Stimulated activated CD8-positive, alpha-beta memory T cell treated with anti-CD3 and anti-CD28 coated beads, Interleukin-4, amount 100 ng/mL, for 48 hours (primary cell): ENCODE results near the gene CD226.
"Not testable (repeated sequence)": the region's sequence is repeated elsewhere in the genome, so short reads cannot be mapped to it uniquely, and the experiment has no call there.

ENCODE experiments used
- DNase-seq: peaks from one replicate; pipeline ENCODE4 v3.0.0-alpha.2; 2020

CD226 gene

DNA sequence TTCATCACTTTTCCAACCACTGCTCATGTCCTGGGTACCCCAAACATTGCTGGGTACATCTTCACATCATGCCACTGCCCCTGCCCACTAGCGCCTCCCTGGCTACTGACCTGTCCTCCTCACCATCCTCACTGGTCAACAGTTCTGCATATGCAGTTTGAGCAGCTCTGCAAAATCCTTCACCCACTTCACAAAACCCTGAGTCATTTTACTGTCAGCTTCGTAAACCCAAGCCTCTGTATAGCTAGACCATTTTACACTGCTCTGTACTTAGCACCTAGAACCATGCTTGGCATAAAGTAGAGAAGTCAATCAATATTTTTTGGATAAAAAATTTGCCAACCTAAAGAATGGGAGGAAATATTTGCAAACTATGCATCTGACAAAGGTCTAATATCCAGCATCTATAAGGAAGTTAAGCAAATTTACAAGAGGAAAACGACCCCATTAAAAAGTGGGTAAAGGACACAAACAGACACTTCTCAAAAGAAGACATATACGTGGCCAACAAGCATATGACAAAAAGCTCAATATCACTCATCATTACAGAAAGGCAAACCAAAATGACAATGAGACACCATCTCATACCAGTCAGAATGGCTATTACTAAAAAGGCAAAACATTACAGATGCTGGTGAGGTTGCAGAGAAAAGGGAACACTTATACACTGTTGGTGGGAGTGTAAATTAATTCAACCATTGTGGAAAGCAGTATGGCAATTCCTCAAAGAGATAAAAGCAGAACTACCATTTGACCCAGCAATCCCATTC lies 48.3 kb downstream of the CD226 start:
- DNase-seq = not testable (repeated sequence)

DNA sequence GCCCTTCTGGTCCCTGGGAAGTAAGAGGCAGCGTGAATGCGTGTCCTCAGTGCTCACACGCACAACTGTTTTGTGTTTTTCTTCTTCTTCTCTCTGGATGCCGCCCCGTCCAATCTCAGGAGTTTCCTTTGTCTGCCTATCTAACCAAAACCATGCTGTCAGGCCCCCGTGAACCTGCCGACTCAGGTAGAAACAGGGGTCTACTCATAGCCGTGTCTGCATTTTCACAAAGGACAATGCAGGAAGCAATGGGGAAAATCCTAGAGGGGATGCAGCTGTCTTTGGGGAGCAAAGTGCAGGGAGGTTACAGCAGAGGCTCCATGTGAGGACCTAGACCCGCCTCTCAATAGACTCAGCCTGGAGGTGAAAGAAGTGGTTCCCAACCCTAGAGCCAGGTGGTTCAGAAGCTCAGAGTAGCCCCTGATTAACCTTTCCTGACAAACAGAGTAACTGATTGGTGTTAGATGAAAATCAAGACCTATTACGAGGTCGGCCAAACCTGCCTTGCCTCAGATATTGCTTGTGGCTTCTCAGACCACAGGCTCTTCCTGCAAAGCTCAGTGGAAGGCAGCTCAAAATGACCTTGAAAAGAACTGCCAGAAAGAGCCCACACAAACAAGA lies 49.3 kb downstream of the CD226 start:
- peak; percentile 53 for DNase-seq

DNA sequence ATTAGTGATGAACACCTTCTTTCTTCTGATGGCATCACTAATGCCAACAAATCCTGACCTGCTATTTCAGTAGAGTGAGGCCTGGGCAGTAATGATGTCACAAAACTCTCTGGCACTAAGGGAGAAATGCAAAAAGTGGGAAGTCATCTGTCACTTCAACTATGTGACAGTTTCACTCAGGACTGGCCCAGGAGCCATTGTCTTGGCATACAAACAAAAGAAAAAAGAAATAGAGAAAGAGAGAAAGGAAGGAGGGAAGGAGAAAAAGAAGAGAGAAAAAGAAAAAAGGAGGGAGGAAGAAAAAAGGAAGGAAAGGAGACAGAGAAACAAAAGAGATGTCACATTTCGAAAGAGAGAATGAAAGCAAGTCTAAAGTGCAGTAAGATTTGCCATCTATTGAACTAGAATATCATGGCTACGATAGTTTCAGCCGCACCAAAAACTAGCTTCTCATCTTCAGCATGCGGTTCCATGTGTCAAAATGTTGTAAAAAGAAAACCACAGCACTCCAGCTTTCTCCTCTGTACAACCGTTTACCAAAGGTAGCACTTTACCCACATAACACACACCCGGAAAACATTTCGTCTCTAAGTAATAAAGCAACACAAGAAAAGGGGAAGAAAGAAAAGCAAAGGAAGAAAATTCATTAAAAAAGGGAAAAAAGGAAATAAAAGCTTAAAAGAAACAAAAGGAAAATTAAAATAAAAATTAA lies 50.1 kb downstream of the CD226 start:
- no peak for DNase-seq

DNA sequence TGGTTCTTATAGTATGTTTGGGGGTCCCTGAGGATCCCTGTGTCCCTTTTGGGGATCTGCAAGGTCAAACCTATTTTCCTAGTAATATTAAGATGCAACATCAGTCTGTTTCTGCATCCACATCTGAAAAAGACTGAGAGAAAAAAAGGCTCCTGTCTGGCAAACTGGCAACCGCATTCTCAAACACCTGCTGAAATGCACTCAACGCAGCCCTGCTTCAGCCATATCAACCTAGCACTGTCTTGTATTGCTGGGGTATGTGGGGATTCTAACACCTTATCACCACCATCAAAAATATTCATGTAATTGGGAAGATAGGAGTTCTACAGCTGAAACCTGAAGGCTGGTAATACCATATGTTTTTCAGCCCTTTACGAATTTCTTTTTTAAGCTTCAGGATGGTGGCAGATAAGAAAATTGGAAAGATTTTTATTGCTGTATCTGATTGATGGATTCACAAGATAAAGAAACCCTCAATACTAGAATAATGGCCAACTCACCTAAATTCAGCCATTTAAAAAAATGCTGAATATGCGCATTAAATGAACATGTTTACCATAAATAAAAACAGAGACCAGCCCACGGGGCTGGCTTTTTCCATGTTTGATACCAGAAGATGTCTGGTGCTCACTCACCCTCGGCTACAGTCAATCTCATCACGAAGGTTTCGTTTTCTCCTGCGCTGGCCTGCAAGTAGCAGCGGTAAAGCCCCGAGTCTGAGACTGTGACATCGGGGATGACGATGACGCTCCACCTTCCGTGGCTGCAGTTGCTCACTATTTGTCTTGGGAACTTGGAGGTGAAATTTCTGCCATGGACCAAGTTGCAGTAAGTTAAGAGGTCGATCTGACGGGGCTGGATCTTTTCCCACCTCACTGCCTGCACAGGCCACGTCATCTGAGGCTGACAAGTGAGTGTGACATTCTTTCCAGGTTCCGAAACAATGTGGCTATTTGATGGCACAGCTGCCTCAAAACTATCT lies 52.3 kb downstream of the CD226 start:
- no peak for DNase-seq

DNA sequence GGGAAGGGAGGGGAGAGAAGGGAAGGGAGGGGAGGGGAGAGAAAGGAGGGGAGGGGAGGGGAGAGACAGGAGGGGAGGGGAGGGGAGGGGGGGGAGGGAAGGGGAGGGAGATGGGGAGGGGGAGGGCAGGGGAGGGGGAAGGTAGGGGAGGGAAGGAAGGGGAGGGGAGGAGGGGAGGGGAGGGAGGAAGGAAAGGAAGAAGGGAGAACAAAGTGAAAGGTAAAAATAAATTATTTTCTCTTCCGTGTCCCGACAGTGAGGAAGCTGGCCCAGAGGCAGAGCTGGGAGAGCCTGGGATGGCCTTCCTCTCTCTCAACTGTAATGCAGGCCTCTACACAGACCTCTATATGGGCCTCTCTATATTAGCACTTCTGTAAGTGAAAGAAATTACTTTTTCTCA lies 53.2 kb downstream of the CD226 start:
- no peak for DNase-seq

DNA sequence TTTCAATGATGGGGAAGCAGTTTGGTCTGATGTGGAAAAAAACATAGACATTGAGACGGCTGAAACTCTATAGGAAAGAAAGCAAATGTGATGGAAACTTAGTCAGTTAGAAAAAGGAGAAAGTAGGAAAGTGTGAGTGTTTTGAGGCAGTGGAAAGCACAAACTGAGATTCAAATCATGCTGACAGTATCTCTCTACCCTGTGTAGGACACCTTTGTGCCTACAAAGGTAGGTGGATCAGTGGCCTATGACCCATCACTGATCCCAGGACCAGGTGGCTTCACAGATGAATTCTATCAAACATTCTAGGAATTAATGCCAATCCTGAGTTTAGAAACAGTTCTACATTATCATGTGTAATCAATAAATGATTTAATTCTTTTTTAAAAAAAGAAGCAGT lies 57.1 kb downstream of the CD226 start:
- DNase-seq = no peak

DNA sequence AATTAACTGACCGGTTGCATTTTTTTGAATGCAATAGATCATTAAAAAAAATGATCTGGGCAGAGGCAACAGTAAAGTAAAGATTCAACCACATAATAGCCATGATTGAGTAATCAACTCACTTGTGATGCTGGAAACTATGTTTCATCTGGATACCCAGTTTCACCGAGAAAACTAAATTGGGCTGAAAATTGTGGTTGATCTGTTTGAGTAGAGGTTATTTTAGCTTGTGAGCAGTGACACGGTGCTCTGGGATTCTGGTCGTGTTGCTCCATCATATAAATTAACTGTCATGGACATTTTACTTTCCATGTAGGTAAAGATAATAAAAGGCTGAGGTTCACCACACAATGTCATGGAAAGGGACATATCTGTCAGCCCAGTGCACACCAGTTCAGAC lies 58.7 kb downstream of the CD226 start:
- DNase-seq = no peak

DNA sequence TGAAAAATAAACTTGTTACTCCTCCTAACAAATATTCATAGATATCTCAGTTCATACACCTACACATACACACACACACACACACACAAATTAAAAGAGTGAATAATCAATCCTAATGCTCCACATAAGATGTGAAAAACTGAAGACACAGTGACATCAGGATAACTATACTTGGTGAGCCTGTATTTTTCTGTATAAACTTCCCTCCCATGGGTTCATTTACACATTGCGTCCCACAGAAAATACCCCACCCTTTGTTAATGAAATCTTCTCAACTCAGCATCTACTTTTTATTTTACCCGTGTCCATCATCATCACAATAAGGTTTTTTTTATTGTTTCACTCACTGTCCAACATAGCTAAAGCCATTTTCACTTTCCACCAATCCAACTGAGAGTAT lies 60.4 kb downstream of the CD226 start:
- no peak for DNase-seq

DNA sequence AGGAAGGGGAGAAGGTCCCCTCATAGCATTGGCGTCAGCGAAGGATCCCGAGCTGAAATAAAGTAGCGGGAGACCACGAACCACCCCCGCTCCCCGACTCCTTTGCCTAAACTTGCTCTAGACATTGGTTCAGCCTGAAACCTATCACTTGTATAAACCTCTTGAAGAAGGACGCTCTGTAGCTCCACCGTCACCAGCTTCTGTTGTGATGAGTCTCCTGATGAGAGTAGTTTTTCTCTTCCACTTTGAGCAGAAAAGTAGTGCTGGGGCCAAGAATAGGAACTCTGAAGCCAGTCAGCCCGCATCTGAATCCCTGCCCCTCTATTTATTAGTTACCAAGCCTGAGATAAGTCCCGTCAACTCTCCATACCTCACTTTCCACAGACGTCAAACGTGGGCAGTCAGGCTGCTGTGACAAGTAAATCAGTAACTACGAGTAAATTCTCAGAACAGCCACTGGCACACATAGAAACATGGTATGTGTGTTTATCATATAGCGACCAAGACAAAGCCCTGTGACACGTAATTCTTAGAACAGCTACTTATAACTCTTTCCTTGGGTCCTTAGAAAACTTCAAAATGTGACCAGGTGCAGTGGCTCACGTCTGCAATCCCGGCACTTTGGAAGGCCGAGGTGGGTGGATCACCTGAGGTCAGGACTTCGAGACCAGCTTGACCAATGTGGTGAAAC lies 61.7 kb downstream of the CD226 start:
- DNase-seq = peak; percentile 70

DNA sequence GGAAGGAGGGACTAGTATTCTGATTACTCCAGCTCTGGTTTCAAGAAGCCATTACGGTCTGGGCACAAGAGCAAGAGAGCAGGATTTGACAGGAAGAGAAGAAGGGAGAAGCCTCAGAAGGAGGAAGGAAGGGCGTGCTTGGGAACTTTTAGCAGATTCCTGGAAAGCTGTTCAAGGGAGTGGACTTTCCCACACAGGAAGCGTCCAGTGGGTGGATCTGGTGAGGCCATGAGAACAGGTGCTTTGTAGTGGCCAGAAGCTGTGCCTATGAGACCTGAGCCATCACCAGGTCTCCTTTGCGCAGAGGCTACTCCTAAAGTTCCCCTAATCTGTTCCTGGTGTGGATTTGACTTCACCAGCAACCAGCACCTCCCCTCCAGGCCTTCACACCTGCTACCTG lies 62.3 kb downstream of the CD226 start:
- no peak for DNase-seq

DNA sequence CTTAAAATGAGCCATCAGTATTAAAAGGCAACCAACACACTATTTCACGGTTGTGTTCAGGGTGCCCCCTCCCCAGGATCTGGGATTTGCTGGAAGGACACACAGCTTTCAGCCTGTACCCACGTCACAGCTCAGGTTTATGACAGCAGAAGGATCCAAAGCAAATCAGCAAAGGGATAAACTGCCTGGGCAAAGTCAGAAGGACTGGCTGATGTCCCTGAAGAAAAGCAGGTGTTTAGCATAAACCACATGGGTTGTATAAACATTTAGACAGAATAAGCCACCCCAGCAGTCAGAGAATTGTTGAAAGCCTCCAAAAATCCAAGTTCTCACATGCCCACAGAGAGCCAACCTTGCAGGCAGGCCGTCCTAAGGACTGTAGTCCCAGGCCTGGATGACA lies 63.9 kb downstream of the CD226 start:
- no peak for DNase-seq

DNA sequence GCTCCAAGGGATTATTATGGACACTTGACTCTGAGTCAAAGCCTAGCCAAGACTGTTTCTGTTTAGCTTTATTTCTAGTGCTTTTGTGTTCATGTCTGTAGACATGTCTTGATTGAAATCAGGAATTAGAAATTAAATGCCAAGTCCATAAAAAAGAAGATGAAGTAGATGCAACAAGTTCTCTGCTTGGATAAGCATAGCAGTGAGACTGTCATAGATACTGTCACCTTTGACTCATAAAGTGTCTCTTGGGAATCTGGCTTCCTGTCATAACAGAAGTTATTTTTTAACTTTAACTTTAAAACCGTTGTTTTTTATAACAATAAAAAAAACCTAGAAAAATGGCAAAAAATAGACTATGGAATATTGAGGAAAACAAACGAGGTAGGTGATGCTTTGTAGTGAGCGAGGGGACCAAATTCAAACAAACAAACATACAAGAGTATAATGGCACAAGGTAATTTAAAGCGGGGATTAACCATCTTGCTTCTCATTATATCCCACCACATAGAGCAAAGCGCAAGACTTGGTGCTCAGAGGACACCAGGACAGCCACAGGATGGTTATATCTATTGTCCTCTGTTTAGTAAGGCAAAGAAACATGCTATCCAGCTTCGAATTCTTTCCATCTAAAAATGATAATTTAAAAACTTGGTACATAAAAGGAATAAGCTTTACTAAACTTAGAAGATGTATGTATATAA lies 64.6 kb downstream of the CD226 start:
- DNase-seq = no peak

DNA sequence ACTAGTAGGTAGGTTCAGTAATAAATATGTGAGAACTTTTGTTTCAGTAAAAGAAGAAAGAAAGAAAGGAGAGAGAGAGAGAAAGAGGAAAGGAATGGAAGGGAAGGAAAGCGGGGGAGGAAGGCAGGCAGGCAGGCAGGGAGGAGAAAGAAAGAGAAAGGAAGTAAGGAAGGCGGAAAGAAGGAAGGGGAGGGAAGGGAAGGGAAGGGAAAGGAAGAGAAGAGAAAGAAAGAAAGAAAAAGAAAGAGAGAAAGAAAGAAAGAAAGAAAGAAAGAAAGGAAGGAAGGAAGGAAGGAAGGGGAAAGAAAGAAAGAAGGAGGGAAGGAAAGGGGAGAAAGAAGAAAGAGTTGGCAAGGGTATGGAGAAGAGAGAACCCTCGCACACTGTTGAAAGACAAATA lies 67.6 kb downstream of the CD226 start:
- DNase-seq = no peak

DNA sequence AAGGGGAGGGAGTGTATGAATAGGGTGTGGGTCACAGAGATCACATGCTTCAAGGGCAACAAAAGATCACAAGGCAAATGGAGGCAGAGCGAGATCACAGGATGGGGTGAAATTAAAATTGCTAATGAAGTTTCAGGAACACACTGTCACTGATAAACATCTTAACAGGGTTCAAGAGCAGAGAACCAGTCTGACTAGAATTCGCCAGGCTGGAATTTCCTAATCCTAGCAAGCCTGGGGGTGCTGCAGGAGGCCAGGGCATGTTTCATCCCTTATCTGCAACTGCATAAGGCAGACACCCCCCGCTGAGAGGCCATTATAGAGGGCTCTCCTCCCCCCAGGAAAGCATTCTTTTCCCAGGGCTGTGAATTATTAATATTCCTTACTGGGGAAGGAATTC lies 68.6 kb downstream of the CD226 start:
- not testable (repeated sequence) for DNase-seq

DNA sequence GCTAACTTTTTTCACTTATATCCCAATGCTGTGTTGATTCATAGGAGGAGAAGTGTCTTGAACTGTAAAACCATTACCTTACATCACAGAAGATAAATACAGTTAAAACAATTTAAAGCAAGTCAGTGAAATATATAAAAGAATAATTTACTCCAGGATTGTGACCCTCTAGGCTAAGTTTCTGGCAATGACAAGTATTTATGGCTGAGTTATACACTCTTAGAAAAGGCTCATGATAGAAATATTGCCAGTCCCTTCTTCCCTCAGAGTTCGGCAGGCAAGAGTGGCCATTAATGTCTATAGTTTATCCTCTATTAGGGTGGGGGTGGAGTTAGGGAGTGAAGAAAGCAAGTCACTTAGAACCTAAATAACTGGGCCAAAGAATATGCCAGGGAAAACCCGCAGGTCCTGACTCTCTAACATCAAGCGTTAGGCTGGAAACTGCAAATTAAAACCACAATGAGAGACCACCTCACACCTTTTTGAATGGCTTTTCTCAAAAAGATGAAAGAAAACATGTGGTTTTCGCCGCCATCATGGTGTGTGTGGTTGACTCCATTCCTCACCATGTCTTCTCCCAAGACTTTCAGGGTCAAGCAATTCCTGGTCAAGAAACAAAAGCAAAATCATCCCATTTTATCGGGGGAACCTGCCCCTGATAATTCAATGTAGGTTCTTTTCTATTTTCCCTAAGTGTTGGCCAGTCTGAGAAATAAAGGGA lies 69.3 kb downstream of the CD226 start:
- no peak for DNase-seq

DNA sequence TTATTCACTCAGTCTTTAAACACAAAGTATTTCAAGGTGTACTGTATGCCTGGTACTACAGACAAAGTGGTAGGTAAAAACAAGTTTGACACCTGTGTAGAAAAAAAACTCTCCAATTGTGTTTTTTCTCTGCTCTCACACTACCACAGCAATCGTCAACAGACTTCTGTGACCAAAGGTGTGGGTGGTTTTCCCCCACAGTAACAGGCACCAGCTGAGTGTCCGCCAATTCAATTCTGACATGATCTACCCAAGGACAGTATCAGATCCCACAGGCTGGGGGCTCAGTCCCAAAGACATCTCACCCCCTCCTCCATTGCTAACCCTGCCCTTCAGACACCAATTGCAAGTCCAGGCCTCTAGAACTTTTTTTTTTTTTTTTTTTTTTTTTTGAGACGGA lies 71.2 kb downstream of the CD226 start:
- DNase-seq = no peak

DNA sequence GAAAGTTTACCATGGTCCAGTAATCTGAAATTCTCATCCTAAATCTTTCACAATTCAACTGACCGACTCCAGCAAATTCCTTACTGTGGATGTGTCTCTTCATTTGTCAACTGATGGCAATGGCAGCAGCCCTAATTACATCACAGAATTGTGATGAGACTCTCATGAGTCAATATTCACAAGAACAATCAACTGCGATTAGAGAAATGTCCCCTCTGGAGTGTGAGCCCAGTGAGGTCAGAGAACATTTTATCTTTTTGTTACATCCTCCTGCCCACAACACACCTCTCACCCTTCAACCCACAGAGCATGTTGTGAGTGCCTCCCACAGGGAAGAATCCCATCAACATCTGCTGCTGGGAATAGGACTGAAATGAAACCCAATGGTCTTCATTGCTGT lies 73.6 kb downstream of the CD226 start:
- no peak for DNase-seq

DNA sequence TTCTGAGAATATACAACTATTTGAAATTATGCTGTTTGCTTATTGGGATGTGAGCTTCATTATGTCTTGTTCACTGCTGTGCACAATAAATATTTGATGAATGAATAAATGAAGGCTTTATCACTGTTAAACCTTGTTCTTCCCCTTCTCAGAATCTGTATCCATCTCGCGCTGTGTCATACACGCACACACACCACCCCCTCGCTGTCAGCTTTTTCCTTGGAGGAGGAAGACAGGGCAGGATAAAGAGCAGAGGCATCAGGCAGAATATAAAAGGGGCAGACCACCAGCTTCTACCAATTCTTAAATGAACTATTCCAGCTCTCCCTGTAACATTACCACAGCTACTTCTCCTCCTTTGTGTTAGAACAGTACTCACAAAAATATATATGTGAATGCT lies 75.0 kb downstream of the CD226 start:
- no peak for DNase-seq

DNA sequence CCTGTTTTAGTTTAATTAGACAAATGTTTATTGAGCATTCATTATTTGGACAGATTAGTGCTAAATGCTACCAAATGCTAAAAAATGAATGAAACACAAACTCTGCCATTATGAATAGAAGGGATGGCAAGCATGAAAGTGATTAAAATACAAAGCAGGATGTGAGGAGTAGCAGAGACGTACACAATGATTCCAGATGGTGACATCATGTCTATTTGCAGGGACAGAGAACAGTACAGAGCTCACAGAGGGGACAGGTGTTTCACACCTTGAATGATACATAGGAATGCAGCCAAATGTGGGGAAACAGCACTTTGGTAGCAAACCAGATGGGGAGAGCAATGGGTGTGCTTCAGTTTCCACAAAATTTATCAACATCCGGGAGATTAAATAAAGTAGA lies 76.3 kb downstream of the CD226 start:
- no peak for DNase-seq

DNA sequence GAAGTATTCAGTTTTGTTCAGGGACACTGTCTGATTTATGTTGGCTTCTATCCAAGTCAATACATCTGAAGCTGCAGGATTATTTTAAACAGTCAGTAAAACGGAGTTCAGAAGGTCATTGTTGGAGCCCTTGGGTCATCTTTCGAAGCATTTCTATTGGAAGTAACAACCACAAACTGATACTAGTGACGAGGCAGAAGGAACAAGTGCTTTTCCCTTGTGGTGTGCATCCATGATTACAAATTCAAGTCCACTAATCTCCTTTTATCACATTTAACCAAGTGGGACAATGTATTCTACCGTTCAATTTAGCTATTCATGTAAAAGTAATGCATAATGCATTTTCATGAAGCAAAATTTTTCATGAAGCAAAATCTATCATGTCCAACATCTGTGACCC lies 76.9 kb downstream of the CD226 start:
- DNase-seq = no peak

DNA sequence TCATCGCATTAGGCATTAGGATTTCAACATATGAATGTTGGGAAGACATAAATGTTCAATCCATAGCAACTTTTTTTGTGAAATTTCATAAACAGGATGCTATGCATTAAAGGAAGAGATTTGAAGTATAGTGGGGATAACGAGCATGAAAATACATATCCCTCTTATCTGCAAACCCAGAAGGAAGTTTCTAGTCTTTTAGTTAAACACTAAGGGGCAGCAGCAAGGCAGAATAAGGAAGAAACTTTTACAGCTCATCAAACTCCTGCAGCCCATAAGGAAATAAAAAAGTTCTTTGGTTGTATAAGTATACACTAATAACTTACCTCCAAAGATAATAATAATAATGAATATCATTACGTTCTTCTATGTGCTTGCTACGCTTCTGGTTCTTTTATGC lies 81.5 kb downstream of the CD226 start:
- DNase-seq = no peak
